Loucy (cell line): ENCODE data around the gene TMEM272.

ENCODE experiments used
- H2AFZ ChIP-seq: fragments of 200-600 bp; sonication (generic); 2 replicates; pipeline ENCODE4 v1.6.0; 2016; ENCODE audit warnings: antibody characterized with exemption, mild to moderate bottlenecking, low read length, moderate library complexity
- H3F3A ChIP-seq: fragments of 200-600 bp; 2 replicates; pipeline ENCODE4 v1.6.0; 2016; ENCODE audit warnings: antibody characterized with exemption, low read depth, mild to moderate bottlenecking
- H3K27me3 ChIP-seq: fragments of 200-600 bp; sonication (generic); 2 replicates; pipeline ENCODE4 v1.6.1; 2014; ENCODE audit warnings: low read length, mild to moderate bottlenecking; ENCODE audit not compliant: insufficient read depth, poor library complexity, severe bottlenecking
- H3K36me3 ChIP-seq: fragments of 200-600 bp; sonication (generic); 2 replicates; pipeline ENCODE4 v1.6.1; 2016; ENCODE audit warnings: low read length; ENCODE audit not compliant: insufficient read depth
- H3K4me1 ChIP-seq: fragments of 200-600 bp; sonication (generic); 2 replicates; pipeline ENCODE4 v1.5.1; 2014; ENCODE audit warnings: low read length, mild to moderate bottlenecking; ENCODE audit not compliant: insufficient read depth, poor library complexity, severe bottlenecking
- H3K4me2 ChIP-seq: fragments of 200-600 bp; sonication (generic); 2 replicates; pipeline ENCODE4 v1.6.0; 2014; ENCODE audit warnings: antibody characterized with exemption, low read length, low read depth, mild to moderate bottlenecking; ENCODE audit not compliant: poor library complexity, severe bottlenecking
- H3K4me3 ChIP-seq: fragments of 200-600 bp; sonication (generic); 2 replicates; pipeline ENCODE4 v1.5.1; 2014; ENCODE audit warnings: low read length, mild to moderate bottlenecking, mixed read lengths; ENCODE audit not compliant: poor library complexity, severe bottlenecking
- H3K79me2 ChIP-seq: fragments of 200-600 bp; sonication (generic); 2 replicates; pipeline ENCODE4 v1.6.1; 2014; ENCODE audit warnings: low read length; ENCODE audit not compliant: insufficient read depth
- H3K9ac ChIP-seq: fragments of 200-600 bp; sonication (generic); 2 replicates; pipeline ENCODE4 v1.6.0; 2014; ENCODE audit warnings: mild to moderate bottlenecking, low read depth, low read length, moderate library complexity; ENCODE audit not compliant: poor library complexity, severe bottlenecking
- H3K9me2 ChIP-seq: fragments of 200-600 bp; sonication (generic); replicated peaks from 2 replicates; pipeline ENCODE4 v1.6.1; 2016; ENCODE audit warnings: low read depth, low read length, mixed read lengths
- H3K9me3 ChIP-seq: fragments of 200-600 bp; sonication (generic); 2 replicates; pipeline ENCODE4 v1.6.1; 2014; ENCODE audit warnings: mild to moderate bottlenecking, antibody characterized with exemption, low read length, low read depth; ENCODE audit not compliant: insufficient read depth
- H4K20me1 ChIP-seq: fragments of 200-600 bp; sonication (generic); 2 replicates; pipeline ENCODE4 v1.6.0; 2014; ENCODE audit warnings: antibody characterized with exemption, low read length, mild to moderate bottlenecking; ENCODE audit not compliant: insufficient read depth, poor library complexity, severe bottlenecking
- CTCF ChIP-seq: fragments of 200-600 bp; sonication (generic); conservative IDR thresholded peaks from 2 replicates; pipeline ENCODE4 v1.5.1; 2014; ENCODE audit warnings: mild to moderate bottlenecking, antibody characterized with exemption, low read length
- EZH2phosphoT487 ChIP-seq: fragments of 200-600 bp; IDR thresholded peaks from 2 replicates; pipeline ENCODE4 v1.6.1; 2018; ENCODE audit warnings: antibody characterized with exemption, mild to moderate bottlenecking, moderate library complexity, borderline replicate concordance

Gene TMEM272

DNA sequence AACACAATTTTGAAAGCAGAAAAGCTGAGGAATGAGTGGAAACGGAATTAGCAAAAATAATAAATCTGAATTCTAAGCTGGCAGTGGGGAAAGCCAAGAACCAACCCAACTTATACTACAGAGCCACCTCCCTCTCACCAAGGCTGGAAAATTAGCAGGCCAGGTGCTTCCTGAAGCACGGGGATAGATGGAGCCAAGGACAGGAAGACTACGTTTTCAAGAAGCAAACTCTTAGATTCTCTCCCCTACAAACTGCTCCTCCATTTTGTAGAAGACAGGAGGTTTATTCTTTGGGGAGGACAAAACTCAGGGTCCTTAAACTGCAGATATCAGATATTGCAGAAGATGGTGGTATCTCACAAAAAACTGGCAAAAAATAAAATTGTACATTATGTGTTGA is 25.6 kb upstream of the TMEM272 start:
- Histone ChIP-seq H3K9ac (peak overlapping the region; percentile 25), H3K9me2 (no peaks in the 10 kb centered on the region), H3K36me3 (no peaks in the 10 kb centered on the region), H3K9me3 (no peaks in the 10 kb centered on the region), H3F3A (no peaks in the 10 kb centered on the region), H3K27me3 (no peaks in the 10 kb centered on the region), H3K4me3 (no peak overlapping the region), H2AFZ (peak overlapping the region; percentile 56), H3K4me1 (peaks cover 45% of the 10 kb centered on the region), H3K79me2 (no peaks in the 10 kb centered on the region), H4K20me1 (no peaks in the 10 kb centered on the region), H3K4me2 (no peak overlapping the region)
- TF ChIP-seq CTCF, result no peak
- no peak for TF ChIP-seq EZH2phosphoT487

DNA sequence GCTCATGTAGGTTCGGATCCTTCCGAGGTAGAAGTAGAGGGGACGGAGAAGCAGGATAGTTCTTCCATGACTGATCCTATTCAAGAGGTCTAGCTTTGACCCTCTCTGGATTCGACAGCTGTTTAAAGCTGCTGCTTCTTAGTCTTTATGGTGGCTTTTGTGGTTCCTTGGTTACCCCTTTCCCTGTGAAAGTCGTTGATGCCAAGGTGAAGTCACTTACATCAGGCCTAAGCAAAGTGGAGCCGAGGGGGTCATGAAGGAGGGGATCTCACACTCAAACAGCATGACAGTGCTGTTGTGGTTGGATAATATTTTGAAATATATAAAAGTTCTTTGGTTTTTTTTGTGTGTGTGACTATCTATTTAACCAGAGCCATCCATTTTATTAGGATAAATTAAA is 24.9 kb upstream of the TMEM272 start:
- TF ChIP-seq CTCF, result no peak
- no peak for TF ChIP-seq EZH2phosphoT487

DNA sequence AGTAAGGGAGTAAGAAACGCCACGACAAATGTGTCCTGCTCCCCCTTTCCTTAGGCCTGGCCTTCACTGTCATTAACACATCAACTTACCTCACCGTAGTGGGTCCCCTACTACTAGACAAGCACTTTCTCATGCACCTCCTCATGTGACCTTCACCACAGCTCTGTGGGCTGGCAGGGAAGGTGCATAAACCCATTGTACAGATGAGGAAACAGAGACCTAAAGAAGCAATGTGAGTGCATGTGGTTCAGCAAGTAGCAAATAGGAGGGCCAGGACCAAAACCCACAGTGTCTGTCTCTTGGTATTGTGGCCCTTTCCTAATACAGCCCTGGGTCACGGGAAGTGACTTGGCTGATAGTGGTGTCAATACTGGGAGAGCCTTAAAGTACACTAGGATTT is 22.1 kb upstream of the TMEM272 start:
- no peaks in the 10 kb centered on the region for H3K36me3 ChIP-seq
- H3F3A ChIP-seq, result no peaks in the 10 kb centered on the region
- no peaks in the 10 kb centered on the region for H3K79me2 ChIP-seq
- H3K27me3 ChIP-seq, result no peaks in the 10 kb centered on the region
- H3K9me3 ChIP-seq, result no peaks in the 10 kb centered on the region
- no peak overlapping the region for H2AFZ ChIP-seq
- H3K4me1 ChIP-seq, result peaks cover 41% of the 10 kb centered on the region
- no peaks in the 10 kb centered on the region for H4K20me1 ChIP-seq
- TF ChIP-seq CTCF, result no peak
- no peak for TF ChIP-seq EZH2phosphoT487
- no peaks in the 10 kb centered on the region for H3K9me2 ChIP-seq
- H3K4me3 ChIP-seq, result no peak overlapping the region
- H3K4me2 ChIP-seq, result no peak overlapping the region
- H3K9ac ChIP-seq, result no peak overlapping the region

More for the DNA sequence above, 24.9 kb upstream of the TMEM272 start:
- Histone ChIP-seq H3K9ac (peak overlapping the region; percentile 25), H2AFZ (peak overlapping the region; percentile 56; the same call in 1 of the 2 replicates), H3K27me3 (no peaks in the 10 kb centered on the region), H3K4me1 (peaks cover 45% of the 10 kb centered on the region), H3K4me3 (no peak overlapping the region), H3K79me2 (no peaks in the 10 kb centered on the region), H3K9me3 (no peaks in the 10 kb centered on the region), H3F3A (no peaks in the 10 kb centered on the region), H3K36me3 (no peaks in the 10 kb centered on the region), H3K9me2 (no peaks in the 10 kb centered on the region), H3K4me2 (peak overlapping the region; percentile 17), H4K20me1 (no peaks in the 10 kb centered on the region)
